ENCODE measurements around the gene RHBDF1. TPM values are rescaled to one million over a fixed set of nuclear protein-coding genes. Genes with fewer than 3 reads are reported as not detected.

Gene RHBDF1
- total and polyA plus RNA-seq, 2 of the 13 experiments (the other 11 are each of a cell fraction or from before 2014, with no cell fraction given): 5.4 to 26.9 TPM

DNA sequence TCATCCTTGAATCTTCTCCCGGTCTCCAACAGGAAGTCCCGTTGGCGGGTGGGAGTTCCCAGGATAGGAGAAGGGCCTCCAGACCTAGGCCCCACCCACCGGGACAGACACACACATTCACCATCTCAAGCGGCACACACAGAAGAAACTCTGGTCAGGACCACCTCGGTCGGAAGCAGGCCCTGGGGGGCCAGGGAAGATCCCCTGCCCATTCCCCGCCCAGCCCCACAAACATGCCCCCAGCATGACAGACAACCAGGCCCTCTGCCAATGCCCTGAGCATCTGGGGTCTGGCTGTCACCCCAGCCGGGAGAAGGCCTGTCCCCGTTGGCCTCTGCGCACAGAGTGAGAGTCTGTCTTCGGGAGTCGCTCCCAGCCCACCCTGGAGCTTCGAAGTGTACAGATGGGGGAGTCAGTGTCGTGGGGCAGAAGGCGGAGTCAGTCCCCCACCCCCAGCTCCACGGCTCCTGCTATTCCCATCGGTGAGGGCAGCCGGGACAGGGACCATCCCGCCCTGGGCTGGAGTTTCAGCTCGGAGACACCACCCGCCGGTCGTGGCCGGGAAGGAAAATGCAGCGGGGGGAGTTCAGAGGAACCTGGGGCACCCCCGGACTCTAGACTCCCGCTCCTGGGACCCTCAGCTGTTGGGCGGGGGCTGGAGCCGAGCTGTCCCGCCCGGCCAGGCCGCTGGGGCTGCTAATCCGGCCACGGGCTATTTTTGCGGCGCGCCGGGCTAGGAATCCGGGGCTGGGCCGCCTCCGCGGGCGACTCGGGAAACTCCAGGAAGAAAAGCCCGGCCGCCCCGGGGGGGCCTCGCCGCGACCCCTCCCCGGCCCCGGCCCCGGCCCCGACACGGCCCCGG is 660 bp downstream of the RHBDF1 start (continued):
- TF ChIP-seq CHD4 (IDR thresholded peaks at IDR 0.05; ENCODE audit: borderline replicate concordance, low read length): no peak
- TF ChIP-seq, protein P1, sequence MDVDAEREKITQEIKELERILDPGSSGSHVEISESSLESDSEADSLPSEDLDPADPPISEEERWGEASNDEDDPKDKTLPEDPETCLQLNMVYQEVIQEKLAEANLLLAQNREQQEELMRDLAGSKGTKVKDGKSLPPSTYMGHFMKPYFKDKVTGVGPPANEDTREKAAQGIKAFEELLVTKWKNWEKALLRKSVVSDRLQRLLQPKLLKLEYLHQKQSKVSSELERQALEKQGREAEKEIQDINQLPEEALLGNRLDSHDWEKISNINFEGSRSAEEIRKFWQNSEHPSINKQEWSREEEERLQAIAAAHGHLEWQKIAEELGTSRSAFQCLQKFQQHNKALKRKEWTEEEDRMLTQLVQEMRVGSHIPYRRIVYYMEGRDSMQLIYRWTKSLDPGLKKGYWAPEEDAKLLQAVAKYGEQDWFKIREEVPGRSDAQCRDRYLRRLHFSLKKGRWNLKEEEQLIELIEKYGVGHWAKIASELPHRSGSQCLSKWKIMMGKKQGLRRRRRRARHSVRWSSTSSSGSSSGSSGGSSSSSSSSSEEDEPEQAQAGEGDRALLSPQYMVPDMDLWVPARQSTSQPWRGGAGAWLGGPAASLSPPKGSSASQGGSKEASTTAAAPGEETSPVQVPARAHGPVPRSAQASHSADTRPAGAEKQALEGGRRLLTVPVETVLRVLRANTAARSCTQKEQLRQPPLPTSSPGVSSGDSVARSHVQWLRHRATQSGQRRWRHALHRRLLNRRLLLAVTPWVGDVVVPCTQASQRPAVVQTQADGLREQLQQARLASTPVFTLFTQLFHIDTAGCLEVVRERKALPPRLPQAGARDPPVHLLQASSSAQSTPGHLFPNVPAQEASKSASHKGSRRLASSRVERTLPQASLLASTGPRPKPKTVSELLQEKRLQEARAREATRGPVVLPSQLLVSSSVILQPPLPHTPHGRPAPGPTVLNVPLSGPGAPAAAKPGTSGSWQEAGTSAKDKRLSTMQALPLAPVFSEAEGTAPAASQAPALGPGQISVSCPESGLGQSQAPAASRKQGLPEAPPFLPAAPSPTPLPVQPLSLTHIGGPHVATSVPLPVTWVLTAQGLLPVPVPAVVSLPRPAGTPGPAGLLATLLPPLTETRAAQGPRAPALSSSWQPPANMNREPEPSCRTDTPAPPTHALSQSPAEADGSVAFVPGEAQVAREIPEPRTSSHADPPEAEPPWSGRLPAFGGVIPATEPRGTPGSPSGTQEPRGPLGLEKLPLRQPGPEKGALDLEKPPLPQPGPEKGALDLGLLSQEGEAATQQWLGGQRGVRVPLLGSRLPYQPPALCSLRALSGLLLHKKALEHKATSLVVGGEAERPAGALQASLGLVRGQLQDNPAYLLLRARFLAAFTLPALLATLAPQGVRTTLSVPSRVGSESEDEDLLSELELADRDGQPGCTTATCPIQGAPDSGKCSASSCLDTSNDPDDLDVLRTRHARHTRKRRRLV (CRISPR knock-in tag; IDR thresholded peaks at IDR 0.05): no peak
- TF ChIP-seq, protein P2, sequence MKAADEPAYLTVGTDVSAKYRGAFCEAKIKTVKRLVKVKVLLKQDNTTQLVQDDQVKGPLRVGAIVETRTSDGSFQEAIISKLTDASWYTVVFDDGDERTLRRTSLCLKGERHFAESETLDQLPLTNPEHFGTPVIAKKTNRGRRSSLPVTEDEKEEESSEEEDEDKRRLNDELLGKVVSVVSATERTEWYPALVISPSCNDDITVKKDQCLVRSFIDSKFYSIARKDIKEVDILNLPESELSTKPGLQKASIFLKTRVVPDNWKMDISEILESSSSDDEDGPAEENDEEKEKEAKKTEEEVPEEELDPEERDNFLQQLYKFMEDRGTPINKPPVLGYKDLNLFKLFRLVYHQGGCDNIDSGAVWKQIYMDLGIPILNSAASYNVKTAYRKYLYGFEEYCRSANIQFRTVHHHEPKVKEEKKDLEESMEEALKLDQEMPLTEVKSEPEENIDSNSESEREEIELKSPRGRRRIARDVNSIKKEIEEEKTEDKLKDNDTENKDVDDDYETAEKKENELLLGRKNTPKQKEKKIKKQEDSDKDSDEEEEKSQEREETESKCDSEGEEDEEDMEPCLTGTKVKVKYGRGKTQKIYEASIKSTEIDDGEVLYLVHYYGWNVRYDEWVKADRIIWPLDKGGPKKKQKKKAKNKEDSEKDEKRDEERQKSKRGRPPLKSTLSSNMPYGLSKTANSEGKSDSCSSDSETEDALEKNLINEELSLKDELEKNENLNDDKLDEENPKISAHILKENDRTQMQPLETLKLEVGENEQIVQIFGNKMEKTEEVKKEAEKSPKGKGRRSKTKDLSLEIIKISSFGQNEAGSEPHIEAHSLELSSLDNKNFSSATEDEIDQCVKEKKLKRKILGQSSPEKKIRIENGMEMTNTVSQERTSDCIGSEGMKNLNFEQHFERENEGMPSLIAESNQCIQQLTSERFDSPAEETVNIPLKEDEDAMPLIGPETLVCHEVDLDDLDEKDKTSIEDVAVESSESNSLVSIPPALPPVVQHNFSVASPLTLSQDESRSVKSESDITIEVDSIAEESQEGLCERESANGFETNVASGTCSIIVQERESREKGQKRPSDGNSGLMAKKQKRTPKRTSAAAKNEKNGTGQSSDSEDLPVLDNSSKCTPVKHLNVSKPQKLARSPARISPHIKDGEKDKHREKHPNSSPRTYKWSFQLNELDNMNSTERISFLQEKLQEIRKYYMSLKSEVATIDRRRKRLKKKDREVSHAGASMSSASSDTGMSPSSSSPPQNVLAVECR (CRISPR knock-in tag; IDR thresholded peaks at IDR 0.05; ENCODE audit: borderline replicate concordance): peak; percentile 42; the same call in 1 of the 2 replicates
- TF ChIP-seq TAF1 (CRISPR knock-in tag; IDR thresholded peaks at IDR 0.05): peak; percentile 24; the same call in 1 of the 2 replicates
- no peak for TF ChIP-seq SETDB1 (CRISPR knock-in tag; IDR thresholded peaks at IDR 0.05; ENCODE audit: borderline replicate concordance)
- no peak for TF ChIP-seq GABPA (IDR thresholded peaks at IDR 0.05; ENCODE audit: low read depth, low read length)
- TF ChIP-seq GABPA (CRISPR knock-in tag; IDR thresholded peaks at IDR 0.05; ENCODE audit: low read depth): peak; percentile 38; the same call in 1 of the 2 replicates
- no peak for TF ChIP-seq TFDP1 (CRISPR knock-in tag; IDR thresholded peaks at IDR 0.05; ENCODE audit: borderline replicate concordance)
- TF ChIP-seq SATB2 (CRISPR knock-in tag; IDR thresholded peaks at IDR 0.05): no peak
- no peak for TF ChIP-seq DR1 (CRISPR knock-in tag; IDR thresholded peaks at IDR 0.05)
- TF ChIP-seq ZNF576 (CRISPR knock-in tag; IDR thresholded peaks at IDR 0.05): 0 out of 2 replicates have a peak, but pooled peaks have one; percentile 46
- TF ChIP-seq ASH2L (IDR thresholded peaks at IDR 0.05; ENCODE audit: insufficient read length, low read depth, low read length): peak; percentile 30
- TF ChIP-seq KDM2A (CRISPR knock-in tag; IDR thresholded peaks at IDR 0.05; ENCODE audit: borderline replicate concordance, low read depth): peak; percentile 17; the same call in 1 of the 2 replicates
- TF ChIP-seq NRL (CRISPR knock-in tag; IDR thresholded peaks at IDR 0.05; ENCODE audit: borderline replicate concordance): peak; percentile 66; the same call in 1 of the 2 replicates
- TF ChIP-seq ZNF205 (CRISPR knock-in tag; IDR thresholded peaks at IDR 0.05): no peak
- TF ChIP-seq ARNT2 (CRISPR knock-in tag; IDR thresholded peaks at IDR 0.05; ENCODE audit: low read depth): no peak

All from HepG2 (cell line).